Measurements from ENCODE around the gene NDUFV1.
"Not testable (repeated sequence)": the region's sequence is repeated elsewhere in the genome, so short reads cannot be mapped to it uniquely, and the experiment has no call there.

The NDUFV1 gene

GRCh38 chr11:67585911-67586310 is 20.8 kb upstream of the NDUFV1 start:
- DNase-seq (ENCODE audit: low read depth in 2 of 2, low spot score in 1 of 2), result no peak

GRCh38 chr11:67586568-67587250 is 20.0 kb upstream of the NDUFV1 start:
- no peak for DNase-seq (ENCODE audit: low read depth in 2 of 2, low spot score in 1 of 2)

GRCh38 chr11:67588136-67588503 is 18.6 kb upstream of the NDUFV1 start:
- DNase-seq (ENCODE audit: low read depth in 2 of 2, low spot score in 1 of 2), result no peak

GRCh38 chr11:67588899-67589415 is 17.8 kb upstream of the NDUFV1 start:
- not testable (repeated sequence) for DNase-seq (ENCODE audit: low read depth in 2 of 2, low spot score in 1 of 2)

GRCh38 chr11:67592880-67593564 is 13.7 kb upstream of the NDUFV1 start:
- no peak for DNase-seq (ENCODE audit: low read depth in 2 of 2, low spot score in 1 of 2)

GRCh38 chr11:67593565-67593905 is 13.2 kb upstream of the NDUFV1 start:
- no peak for DNase-seq (ENCODE audit: low read depth in 2 of 2, low spot score in 1 of 2)

GRCh38 chr11:67594480-67594879 is 12.3 kb upstream of the NDUFV1 start:
- no peak for DNase-seq (ENCODE audit: low read depth in 2 of 2, low spot score in 1 of 2)

GRCh38 chr11:67596753-67597300 is 9.9 kb upstream of the NDUFV1 start:
- no peak for DNase-seq (ENCODE audit: low read depth in 2 of 2, low spot score in 1 of 2)

- not testable (repeated sequence) for DNase-seq (ENCODE audit: low read depth in 2 of 2, low spot score in 1 of 2)
Observed at GRCh38 chr11:67597458-67597857, 9.3 kb upstream of the NDUFV1 start.

- not testable (repeated sequence) for DNase-seq (ENCODE audit: low read depth in 2 of 2, low spot score in 1 of 2)
Observed at GRCh38 chr11:67597963-67598362, 8.8 kb upstream of the NDUFV1 start.

- no peak for DNase-seq (ENCODE audit: low read depth in 2 of 2, low spot score in 1 of 2)
Observed at GRCh38 chr11:67599149-67599548, 7.6 kb upstream of the NDUFV1 start.

GRCh38 chr11:67600324-67601029 is 6.3 kb upstream of the NDUFV1 start:
- DNase-seq (ENCODE audit: low read depth in 2 of 2, low spot score in 1 of 2), result no peak

- DNase-seq (ENCODE audit: low read depth in 2 of 2, low spot score in 1 of 2), result no peak
Observed at GRCh38 chr11:67601098-67601497, 5.6 kb upstream of the NDUFV1 start.

- not testable (repeated sequence) for DNase-seq (ENCODE audit: low read depth in 2 of 2, low spot score in 1 of 2)
Observed at GRCh38 chr11:67604119-67604518, 2.6 kb upstream of the NDUFV1 start.

GRCh38 chr11:67604815-67605214 is 1.9 kb upstream of the NDUFV1 start:
- no peak for DNase-seq (ENCODE audit: low read depth in 2 of 2, low spot score in 1 of 2)

GRCh38 chr11:67605231-67606011 is 1.3 kb upstream of the NDUFV1 start:
- no peak for DNase-seq (ENCODE audit: low read depth in 2 of 2, low spot score in 1 of 2)

GRCh38 chr11:67606093-67606491 is 644 bp upstream of the NDUFV1 start:
- no peak for DNase-seq (ENCODE audit: low read depth in 2 of 2, low spot score in 1 of 2)

- no peak for DNase-seq (ENCODE audit: low read depth in 2 of 2, low spot score in 1 of 2)
Observed at GRCh38 chr11:67607507-67607906, 771 bp downstream of the NDUFV1 start.

GRCh38 chr11:67608486-67608885 is 1.8 kb downstream of the NDUFV1 start:
- DNase-seq (ENCODE audit: low read depth in 2 of 2, low spot score in 1 of 2), result no peak

- no peak for DNase-seq (ENCODE audit: low read depth in 2 of 2, low spot score in 1 of 2)
Observed at GRCh38 chr11:67609316-67609715, 2.6 kb downstream of the NDUFV1 start.

- no peak for DNase-seq (ENCODE audit: low read depth in 2 of 2, low spot score in 1 of 2)
Observed at GRCh38 chr11:67610302-67610868, 3.6 kb downstream of the NDUFV1 start.

Measured in stimulated activated CD8-positive, alpha-beta memory T cell treated with anti-CD3 and anti-CD28 coated beads, Interleukin-4, amount 100 ng/mL, for 4 hours (primary cell).